Measurements from ENCODE around the gene PHACTR3.

PHACTR3 gene

GRCh38 chr20:59574308-59574707 is 30.0 kb upstream of the PHACTR3 start:
- Histone ChIP-seq H3K27me3 (replicated peaks; ENCODE audit: insufficient read depth, low read length) (peaks cover 72% of the 10 kb centered on the region), H3K9ac (ENCODE audit: low read length) (no peak overlapping the region), H4K20me1 (ENCODE audit: insufficient read depth, low read length) (no peaks in the 10 kb centered on the region), H3F3A (ENCODE audit: insufficient read depth, low read length) (no peaks in the 10 kb centered on the region), H3K4me1 (ENCODE audit: low read length) (no peaks in the 10 kb centered on the region), H3K36me3 (replicated peaks; ENCODE audit: insufficient read depth, low read length) (no peaks in the 10 kb centered on the region), H3K9me2 (replicated peaks; ENCODE audit: insufficient read depth, low read length) (no peaks in the 10 kb centered on the region), H3K4me2 (ENCODE audit: low read depth, low read length) (no peak overlapping the region), H3K4me3 (ENCODE audit: low read length) (no peak overlapping the region), H3K79me2 (ENCODE audit: low read length) (no peaks in the 10 kb centered on the region), H3K9me3 (replicated peaks; ENCODE audit: insufficient read depth, low read length) (no peaks in the 10 kb centered on the region), H3K27ac (ENCODE audit: low read length) (no peak overlapping the region), H2AFZ (ENCODE audit: low read length) (no peak overlapping the region)
- DNase-seq = no peak
- TF ChIP-seq EZH2 (optimal IDR thresholded peaks at IDR 0.05; ENCODE audit: low read depth, low read length) (no peak), EZH2phosphoT487 (IDR thresholded peaks at IDR 0.05; ENCODE audit: low read length) (no peak), CTCF (IDR thresholded peaks at IDR 0.05; ENCODE audit: low read length) (no peak)

GRCh38 chr20:59575216-59575615 is 29.1 kb upstream of the PHACTR3 start:
- Histone ChIP-seq H2AFZ (ENCODE audit: low read length) (no peak overlapping the region), H3K79me2 (ENCODE audit: low read length) (no peaks in the 10 kb centered on the region), H3K27me3 (replicated peaks; ENCODE audit: insufficient read depth, low read length) (peaks cover 74% of the 10 kb centered on the region), H3K9me3 (replicated peaks; ENCODE audit: insufficient read depth, low read length) (no peaks in the 10 kb centered on the region), H3K36me3 (replicated peaks; ENCODE audit: insufficient read depth, low read length) (no peaks in the 10 kb centered on the region), H3K4me1 (ENCODE audit: low read length) (no peaks in the 10 kb centered on the region), H3K4me3 (ENCODE audit: low read length) (no peak overlapping the region), H3K27ac (ENCODE audit: low read length) (no peak overlapping the region), H3K9me2 (replicated peaks; ENCODE audit: insufficient read depth, low read length) (no peaks in the 10 kb centered on the region), H3F3A (ENCODE audit: insufficient read depth, low read length) (no peaks in the 10 kb centered on the region), H3K9ac (ENCODE audit: low read length) (no peak overlapping the region), H4K20me1 (ENCODE audit: insufficient read depth, low read length) (no peaks in the 10 kb centered on the region), H3K4me2 (ENCODE audit: low read depth, low read length) (no peak overlapping the region)
- TF ChIP-seq EZH2phosphoT487 (IDR thresholded peaks at IDR 0.05; ENCODE audit: low read length) = no peak
- TF ChIP-seq EZH2 (optimal IDR thresholded peaks at IDR 0.05; ENCODE audit: low read depth, low read length) = no peak
- no peak for TF ChIP-seq CTCF (IDR thresholded peaks at IDR 0.05; ENCODE audit: low read length)
- no peak for DNase-seq

GRCh38 chr20:59575653-59576052 is 28.7 kb upstream of the PHACTR3 start:
- H3F3A ChIP-seq (ENCODE audit: insufficient read depth, low read length) = no peaks in the 10 kb centered on the region
- H3K4me3 ChIP-seq (ENCODE audit: low read length) = no peak overlapping the region
- H3K9ac ChIP-seq (ENCODE audit: low read length) = no peak overlapping the region
- TF ChIP-seq EZH2 (optimal IDR thresholded peaks at IDR 0.05; ENCODE audit: low read depth, low read length) = no peak
- no peak for TF ChIP-seq CTCF (IDR thresholded peaks at IDR 0.05; ENCODE audit: low read length)
- H3K36me3 ChIP-seq (replicated peaks; ENCODE audit: insufficient read depth, low read length) = no peaks in the 10 kb centered on the region
- H3K9me3 ChIP-seq (replicated peaks; ENCODE audit: insufficient read depth, low read length) = no peaks in the 10 kb centered on the region
- H3K9me2 ChIP-seq (replicated peaks; ENCODE audit: insufficient read depth, low read length) = no peaks in the 10 kb centered on the region
- no peaks in the 10 kb centered on the region for H3K79me2 ChIP-seq (ENCODE audit: low read length)
- H2AFZ ChIP-seq (ENCODE audit: low read length) = no peak overlapping the region
- H4K20me1 ChIP-seq (ENCODE audit: insufficient read depth, low read length) = no peaks in the 10 kb centered on the region
- no peaks in the 10 kb centered on the region for H3K4me1 ChIP-seq (ENCODE audit: low read length)
- no peak for DNase-seq
- H3K27ac ChIP-seq (ENCODE audit: low read length) = no peak overlapping the region
- H3K4me2 ChIP-seq (ENCODE audit: low read depth, low read length) = no peak overlapping the region
- H3K27me3 ChIP-seq (replicated peaks; ENCODE audit: insufficient read depth, low read length) = peaks cover 76% of the 10 kb centered on the region

Measured in MM.1S (cell line).